ENCODE measurements around the gene MYO1D. TPM values are rescaled to one million over a fixed set of nuclear protein-coding genes. Genes with fewer than 3 reads are reported as not detected.

Gene MYO1D
- total and polyA plus RNA-seq, 2 donors (not counting 1 experiment from before 2014, with no cell fraction given) = 5.4 to 26.7 TPM

DNA sequence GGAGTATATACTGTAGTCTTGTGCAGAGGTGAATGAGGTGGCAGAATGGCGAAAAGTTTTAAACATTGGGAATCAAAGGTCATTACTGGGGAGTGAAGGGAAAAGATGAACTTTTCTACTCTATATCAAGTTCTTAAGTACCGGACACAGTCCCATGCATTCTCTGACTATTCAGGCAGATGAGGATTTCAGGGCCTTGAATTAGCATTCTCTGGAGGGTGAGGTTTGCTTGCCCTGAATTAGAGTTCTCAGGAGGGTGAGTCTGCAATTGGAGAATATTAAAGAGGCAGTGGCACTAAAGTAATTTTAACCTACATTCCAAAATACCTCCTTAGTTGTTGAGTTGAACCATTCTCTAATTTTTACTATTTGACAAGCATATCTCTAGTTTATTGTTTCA, 423.6 kb downstream of the MYO1D start:
- TF ChIP-seq EZH2 (IDR thresholded peaks at IDR 0.05; ENCODE audit: borderline replicate concordance, insufficient read depth, low read depth, low read length, poor library complexity, severe bottlenecking) (no peak), CTCF (IDR thresholded peaks at IDR 0.05) (no peak)
- Histone ChIP-seq H3K27me3 (replicated peaks in 1 of 4; ENCODE audit: control extremely low read depth in 1 of 4, control insufficient read depth in 3 of 4, insufficient read depth in 4 of 4, low read length in 3 of 4) (no peaks in the 10 kb centered on the region), H3K79me2 (ENCODE audit: control insufficient read depth, insufficient read depth, low read length) (peaks cover 62% of the 10 kb centered on the region), H3K4me3 (ENCODE audit: control extremely low read depth in 1 of 5, extremely low read depth in 1 of 5, insufficient read depth in 1 of 5, low read depth in 2 of 5, low read length in 4 of 5) (no peak overlapping the region), H3K4me2 (replicated peaks; ENCODE audit: low read depth, low read length, poor library complexity, severe bottlenecking) (no peak overlapping the region), H2AFZ (ENCODE audit: insufficient read depth, low read depth, low read length, poor library complexity, severe bottlenecking) (no peak overlapping the region), H3K9me3 (ENCODE audit: control extremely low read depth in 1 of 3, control insufficient read depth in 2 of 3, insufficient read depth in 1 of 3, low read length in 2 of 3) (no peaks in the 10 kb centered on the region), H3K4me1 (ENCODE audit: control insufficient read depth in 2 of 2, insufficient read depth in 2 of 2, low read length in 2 of 2) (no peaks in the 10 kb centered on the region), H3K27ac (ENCODE audit: low read length in 2 of 2) (no peak overlapping the region), H3K36me3 (replicated peaks in 1 of 2; ENCODE audit: control extremely low read depth in 1 of 2, control insufficient read depth in 1 of 2, extremely low read depth in 1 of 2, insufficient read depth in 2 of 2, low read length in 1 of 2) (peaks cover 32 to 77% of the 10 kb centered on the region in 2 experiments), H4K20me1 (ENCODE audit: control insufficient read depth, insufficient read depth, low read length, poor library complexity, severe bottlenecking) (peaks cover 21% of the 10 kb centered on the region), H3K9ac (ENCODE audit: low read length) (no peak overlapping the region)
- H3K4me1 Mint-ChIP-seq = peaks cover 2% of the 10 kb centered on the region
- no peak overlapping the region for H3K4me3 Mint-ChIP-seq
- ChIA-PET CTCF (interaction anchor here (1.2 to 1.5 kb wide), 2 partner anchors 9 to 304 kb away, joined by 3 to 5 read pairs; no protein-coding TSS in a partner anchor), POLR2A (no interaction called here)
- no peaks in the 10 kb centered on the region for H3K27me3 Mint-ChIP-seq
- H3K9me3 Mint-ChIP-seq (ENCODE audit: insufficient read depth) = no peaks in the 10 kb centered on the region
- ATAC-seq (ENCODE audit: low read depth) (no peak), DNase-seq (no peak)
- intact Hi-C loops (cut with micrococcal nuclease) = no loop called here
- H3K27ac Mint-ChIP-seq = no peak overlapping the region
- no CpG with 5 or more reads among the region's 2 CpGs for WGBS (ENCODE audit: insufficient coverage)

DNA sequence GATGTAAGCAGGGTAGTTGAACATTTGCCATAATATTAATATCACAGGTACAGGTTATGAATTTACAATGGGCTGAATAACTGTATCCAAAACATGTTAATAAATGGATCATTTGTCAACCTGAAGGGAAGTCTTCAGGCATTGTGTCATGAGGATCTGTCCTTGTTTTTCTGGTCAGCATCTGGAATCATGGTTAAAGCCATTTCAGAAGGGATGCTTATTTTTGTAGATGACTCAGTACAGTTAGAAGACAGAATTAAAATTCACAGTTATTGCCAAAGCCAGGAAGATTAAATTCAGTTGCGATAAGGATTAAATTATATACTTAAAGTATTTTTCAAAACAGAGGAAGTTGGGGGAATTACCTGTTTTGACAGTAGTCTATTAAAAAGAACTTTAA, 424.6 kb downstream of the MYO1D start:
- ChIA-PET CTCF (no interaction called here), POLR2A (no interaction called here)
- WGBS (ENCODE audit: insufficient coverage) = no CpG with 5 or more reads among the region's 1 CpG
- intact Hi-C loops (cut with micrococcal nuclease) = no loop called here
- TF ChIP-seq EZH2 (IDR thresholded peaks at IDR 0.05; ENCODE audit: borderline replicate concordance, insufficient read depth, low read depth, low read length, poor library complexity, severe bottlenecking) (no peak), CTCF (IDR thresholded peaks at IDR 0.05) (no peak)
- peaks cover 62% of the 10 kb centered on the region for H3K79me2 ChIP-seq (ENCODE audit: control insufficient read depth, insufficient read depth, low read length)
- no peaks in the 10 kb centered on the region for H3K9me3 Mint-ChIP-seq (ENCODE audit: insufficient read depth)
- H3K9ac ChIP-seq (ENCODE audit: low read length) = no peak overlapping the region
- H3K4me1 Mint-ChIP-seq = peaks cover 5% of the 10 kb centered on the region
- no peak overlapping the region for H3K27ac Mint-ChIP-seq
- H2AFZ ChIP-seq (ENCODE audit: insufficient read depth, low read depth, low read length, poor library complexity, severe bottlenecking) = no peak overlapping the region
- peaks cover 16% of the 10 kb centered on the region for H4K20me1 ChIP-seq (ENCODE audit: control insufficient read depth, insufficient read depth, low read length, poor library complexity, severe bottlenecking)
- ATAC-seq (ENCODE audit: low read depth) (no peak), DNase-seq (no peak)
- H3K4me2 ChIP-seq (replicated peaks; ENCODE audit: low read depth, low read length, poor library complexity, severe bottlenecking) = no peak overlapping the region
- H3K4me3 Mint-ChIP-seq = no peak overlapping the region
- H3K27me3 ChIP-seq (replicated peaks in 1 of 4; ENCODE audit: control extremely low read depth in 1 of 4, control insufficient read depth in 3 of 4, insufficient read depth in 4 of 4, low read length in 3 of 4) = no peaks in the 10 kb centered on the region
- no peaks in the 10 kb centered on the region for H3K9me3 ChIP-seq (ENCODE audit: control extremely low read depth in 1 of 3, control insufficient read depth in 2 of 3, insufficient read depth in 1 of 3, low read length in 2 of 3)
- peaks cover 31 to 79% of the 10 kb centered on the region in 2 experiments for H3K36me3 ChIP-seq (replicated peaks in 1 of 2; ENCODE audit: control extremely low read depth in 1 of 2, control insufficient read depth in 1 of 2, extremely low read depth in 1 of 2, insufficient read depth in 2 of 2, low read length in 1 of 2)
- no peak overlapping the region for H3K27ac ChIP-seq (ENCODE audit: low read length in 2 of 2)
- no peaks in the 10 kb centered on the region for H3K4me1 ChIP-seq (ENCODE audit: control insufficient read depth in 2 of 2, insufficient read depth in 2 of 2, low read length in 2 of 2)
- H3K4me3 ChIP-seq (ENCODE audit: control extremely low read depth in 1 of 5, extremely low read depth in 1 of 5, insufficient read depth in 1 of 5, low read depth in 2 of 5, low read length in 4 of 5) = no peak overlapping the region
- no peaks in the 10 kb centered on the region for H3K27me3 Mint-ChIP-seq
